ENCODE results near the gene MGMT. TPM values are rescaled to one million over a fixed set of nuclear protein-coding genes. Genes with fewer than 3 reads are reported as not detected.

The MGMT gene
- total RNA-seq, 4 donors from 2014 or later = 18.4 to 30.3 (median 27.9) TPM

- Histone ChIP-seq H3K36me3 (no peaks in the 10 kb centered on the region), H3K9me3 (no peaks in the 10 kb centered on the region), H3K4me1 (no peaks in the 10 kb centered on the region), H3K4me3 (no peak overlapping the region), H3K27ac (replicated peaks in 1 of 4) (no peak overlapping the region), H3K27me3 (no peaks in the 10 kb centered on the region)
- TF ChIP-seq CTCF (IDR thresholded peaks at IDR 0.05) = no peak
- TF ChIP-seq POLR2AphosphoS5 (IDR thresholded peaks at IDR 0.05) = no peak
- DNase-seq (ENCODE audit: extremely low spot score) = no peak
- intact Hi-C loops (cut with DNase I) = no loop called here
- WGBS = 97% methylated on average over 2 of the region's 2 CpGs
Measured at GRCh38 chr10:129641351-129641750, 174.3 kb downstream of the MGMT start.

- no peak overlapping the region for H3K27ac ChIP-seq (replicated peaks in 1 of 4)
- H3K9me3 ChIP-seq = no peaks in the 10 kb centered on the region
- no peaks in the 10 kb centered on the region for H3K27me3 ChIP-seq
- DNase-seq (ENCODE audit: extremely low spot score) = no peak
- TF ChIP-seq EP300 (IDR thresholded peaks at IDR 0.05) = no peak
- TF ChIP-seq POLR2A (IDR thresholded peaks at IDR 0.05; ENCODE audit: low read depth) = no peak
- no peak for TF ChIP-seq CTCF (IDR thresholded peaks at IDR 0.05)
- no peak for TF ChIP-seq POLR2AphosphoS5 (IDR thresholded peaks at IDR 0.05)
- 100% methylated on average over 8 of the region's 8 CpGs for WGBS
- intact Hi-C loops (cut with DNase I) = no loop called here
- no peak overlapping the region for H3K4me3 ChIP-seq
- H3K36me3 ChIP-seq = no peaks in the 10 kb centered on the region
- H3K4me1 ChIP-seq = no peaks in the 10 kb centered on the region
Measured at GRCh38 chr10:129641982-129642381, 174.9 kb downstream of the MGMT start.

GRCh38 chr10:129642427-129642826 is 175.4 kb downstream of the MGMT start:
- H3K4me1 ChIP-seq = no peaks in the 10 kb centered on the region
- H3K27ac ChIP-seq (replicated peaks in 1 of 4) = no peak overlapping the region
- WGBS = 97% methylated on average over 3 of the region's 3 CpGs
- no peak for DNase-seq (ENCODE audit: extremely low spot score)
- no peaks in the 10 kb centered on the region for H3K9me3 ChIP-seq
- intact Hi-C loops (cut with DNase I) = no loop called here
- TF ChIP-seq CTCF (IDR thresholded peaks at IDR 0.05) = no peak
- TF ChIP-seq POLR2A (IDR thresholded peaks at IDR 0.05; ENCODE audit: low read depth) = no peak
- no peak for TF ChIP-seq EP300 (IDR thresholded peaks at IDR 0.05)
- no peak for TF ChIP-seq POLR2AphosphoS5 (IDR thresholded peaks at IDR 0.05)
- H3K27me3 ChIP-seq = no peaks in the 10 kb centered on the region
- no peaks in the 10 kb centered on the region for H3K36me3 ChIP-seq
- H3K4me3 ChIP-seq = no peak overlapping the region

GRCh38 chr10:129643266-129643665 is 176.2 kb downstream of the MGMT start:
- Histone ChIP-seq H3K27ac (replicated peaks in 1 of 4) (no peak overlapping the region), H3K27me3 (no peaks in the 10 kb centered on the region), H3K4me3 (no peak overlapping the region), H3K9me3 (no peaks in the 10 kb centered on the region), H3K36me3 (no peaks in the 10 kb centered on the region), H3K4me1 (no peaks in the 10 kb centered on the region)
- DNase-seq (ENCODE audit: extremely low spot score) = peak; percentile 64
- intact Hi-C loops (cut with DNase I) = no loop called here
- TF ChIP-seq POLR2A (IDR thresholded peaks at IDR 0.05; ENCODE audit: low read depth) (no peak), POLR2AphosphoS5 (IDR thresholded peaks at IDR 0.05) (no peak), EP300 (IDR thresholded peaks at IDR 0.05) (no peak), CTCF (IDR thresholded peaks at IDR 0.05) (no peak)
- 95% methylated on average over 6 of the region's 8 CpGs for WGBS

GRCh38 chr10:129645487-129645886 is 178.4 kb downstream of the MGMT start:
- Histone ChIP-seq H3K4me3 (no peak overlapping the region), H3K27me3 (no peaks in the 10 kb centered on the region), H3K36me3 (no peaks in the 10 kb centered on the region), H3K4me1 (no peaks in the 10 kb centered on the region), H3K9me3 (no peaks in the 10 kb centered on the region), H3K27ac (replicated peaks in 1 of 4) (no peak overlapping the region)
- intact Hi-C loops (cut with DNase I) = no loop called here
- DNase-seq (ENCODE audit: extremely low spot score) = no peak
- 89% methylated on average over 7 of the region's 11 CpGs for WGBS
- no peak for TF ChIP-seq POLR2A (IDR thresholded peaks at IDR 0.05; ENCODE audit: low read depth)
- TF ChIP-seq EP300 (IDR thresholded peaks at IDR 0.05) = no peak
- no peak for TF ChIP-seq POLR2AphosphoS5 (IDR thresholded peaks at IDR 0.05)
- no peak for TF ChIP-seq CTCF (IDR thresholded peaks at IDR 0.05)
